ENCODE measurements around the gene NPC1.

Gene NPC1

GRCh38 chr18:23599809-23600208 is 13.5 kb upstream of the NPC1 start:
- H2AFZ ChIP-seq, result no peak overlapping the region
- no peaks in the 10 kb centered on the region for H3K9me3 ChIP-seq (ENCODE audit: control insufficient read depth, low read length)
- H3K4me3 ChIP-seq (ENCODE audit: low read depth, low read length), result no peak overlapping the region
- H3K4me2 ChIP-seq (ENCODE audit: low read length), result no peak overlapping the region
- H3K4me1 ChIP-seq, result peaks cover 16% of the 10 kb centered on the region
- TF ChIP-seq CTCF (IDR thresholded peaks at IDR 0.05), result no peak
- H3K27me3 ChIP-seq (ENCODE audit: control insufficient read depth, insufficient read depth, low read length), result no peaks in the 10 kb centered on the region
- no peaks in the 10 kb centered on the region for H3K79me2 ChIP-seq
- H3K9ac ChIP-seq, result no peak overlapping the region
- H3K27ac ChIP-seq, result no peak overlapping the region
- no peaks in the 10 kb centered on the region for H3K36me3 ChIP-seq (ENCODE audit: control insufficient read depth, insufficient read depth, low read length)

- Histone ChIP-seq H3K27ac (no peak overlapping the region), H3K9me3 (ENCODE audit: control insufficient read depth, low read length) (no peaks in the 10 kb centered on the region), H3K4me2 (ENCODE audit: low read length) (no peak overlapping the region), H3K79me2 (no peaks in the 10 kb centered on the region), H3K9ac (no peak overlapping the region), H3K4me3 (ENCODE audit: low read depth, low read length) (no peak overlapping the region), H3K36me3 (ENCODE audit: control insufficient read depth, insufficient read depth, low read length) (no peaks in the 10 kb centered on the region), H2AFZ (no peak overlapping the region), H3K4me1 (no peaks in the 10 kb centered on the region), H3K27me3 (ENCODE audit: control insufficient read depth, insufficient read depth, low read length) (no peaks in the 10 kb centered on the region)
- no peak for TF ChIP-seq CTCF (IDR thresholded peaks at IDR 0.05)
These were observed 9.9 kb upstream of the NPC1 start for GRCh38 chr18:23596183-23596582.

GRCh38 chr18:23595591-23595990 is 9.3 kb upstream of the NPC1 start:
- H3K9ac ChIP-seq, result no peak overlapping the region
- no peaks in the 10 kb centered on the region for H3K79me2 ChIP-seq
- no peaks in the 10 kb centered on the region for H3K36me3 ChIP-seq (ENCODE audit: control insufficient read depth, insufficient read depth, low read length)
- H3K4me2 ChIP-seq (ENCODE audit: low read length), result no peak overlapping the region
- no peaks in the 10 kb centered on the region for H3K9me3 ChIP-seq (ENCODE audit: control insufficient read depth, low read length)
- no peak overlapping the region for H3K4me3 ChIP-seq (ENCODE audit: low read depth, low read length)
- no peaks in the 10 kb centered on the region for H3K4me1 ChIP-seq
- TF ChIP-seq CTCF (IDR thresholded peaks at IDR 0.05), result no peak
- no peaks in the 10 kb centered on the region for H3K27me3 ChIP-seq (ENCODE audit: control insufficient read depth, insufficient read depth, low read length)
- H3K27ac ChIP-seq, result no peak overlapping the region
- no peak overlapping the region for H2AFZ ChIP-seq

GRCh38 chr18:23593720-23594119 is 7.4 kb upstream of the NPC1 start:
- H3K9me3 ChIP-seq (ENCODE audit: control insufficient read depth, low read length), result no peaks in the 10 kb centered on the region
- no peak for TF ChIP-seq CTCF (IDR thresholded peaks at IDR 0.05)
- no peak overlapping the region for H2AFZ ChIP-seq
- no peak overlapping the region for H3K4me2 ChIP-seq (ENCODE audit: low read length)
- H3K27ac ChIP-seq, result no peak overlapping the region
- no peaks in the 10 kb centered on the region for H3K27me3 ChIP-seq (ENCODE audit: control insufficient read depth, insufficient read depth, low read length)
- no peaks in the 10 kb centered on the region for H3K36me3 ChIP-seq (ENCODE audit: control insufficient read depth, insufficient read depth, low read length)
- H3K4me3 ChIP-seq (ENCODE audit: low read depth, low read length), result no peak overlapping the region
- H3K9ac ChIP-seq, result no peak overlapping the region
- no peaks in the 10 kb centered on the region for H3K79me2 ChIP-seq
- H3K4me1 ChIP-seq, result no peaks in the 10 kb centered on the region

GRCh38 chr18:23592911-23593310 is 6.6 kb upstream of the NPC1 start:
- Histone ChIP-seq H3K9me3 (ENCODE audit: control insufficient read depth, low read length) (no peaks in the 10 kb centered on the region), H3K9ac (no peak overlapping the region), H3K36me3 (ENCODE audit: control insufficient read depth, insufficient read depth, low read length) (no peaks in the 10 kb centered on the region), H3K79me2 (no peaks in the 10 kb centered on the region), H3K27me3 (ENCODE audit: control insufficient read depth, insufficient read depth, low read length) (no peaks in the 10 kb centered on the region), H3K27ac (no peak overlapping the region), H2AFZ (no peak overlapping the region), H3K4me2 (ENCODE audit: low read length) (no peak overlapping the region), H3K4me3 (ENCODE audit: low read depth, low read length) (no peak overlapping the region), H3K4me1 (no peaks in the 10 kb centered on the region)
- TF ChIP-seq CTCF (IDR thresholded peaks at IDR 0.05), result no peak
